GM12891 (cell line): ENCODE measurements around the gene C1orf116.

Source experiments
- PAX5 ChIP-seq: IDR thresholded peaks from 2 replicates; pipeline ENCODE4 v1.6.1; 2011; ENCODE audit warnings: low read length, moderate library complexity, mild to moderate bottlenecking; ENCODE audit not compliant: insufficient read depth, severe bottlenecking
- POLR2A ChIP-seq: IDR thresholded peaks from 2 replicates; pipeline ENCODE4 v1.6.1; 2011; ENCODE audit warnings: low read depth, low read length, control low read depth
- POLR2AphosphoS5 ChIP-seq: IDR thresholded peaks from 2 replicates; pipeline ENCODE4 v1.6.1; 2011; ENCODE audit warnings: low read depth, low read length, control low read depth
- TAF1 ChIP-seq: IDR thresholded peaks from 2 replicates; pipeline ENCODE4 v1.6.1; 2011; ENCODE audit warnings: low read depth, low read length, control low read depth

DNA sequence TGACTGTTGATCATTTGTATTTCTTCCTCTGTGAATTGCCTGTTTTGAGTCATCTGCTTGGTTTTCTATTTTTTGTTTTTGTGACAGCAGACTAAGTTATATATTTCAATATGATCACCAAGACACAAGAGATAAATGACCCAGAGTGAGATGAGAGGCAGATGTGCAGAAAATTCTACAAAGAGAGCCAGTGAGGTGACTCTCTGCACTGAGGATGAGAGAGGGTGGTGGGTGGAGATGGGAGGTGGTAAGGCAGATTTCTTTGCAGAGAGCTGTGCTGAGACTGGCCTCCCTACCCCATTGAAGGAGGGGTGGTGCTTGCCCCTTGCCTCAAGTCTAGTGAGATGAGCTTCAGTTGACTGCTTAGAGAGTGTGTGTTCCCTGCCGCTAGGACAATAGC, 44.7 kb downstream of the C1orf116 start:
- TF ChIP-seq POLR2AphosphoS5, result no peak
- no peak for TF ChIP-seq POLR2A
- no peak for TF ChIP-seq PAX5
- TF ChIP-seq TAF1, result no peak
